GM23338 (cell line): ENCODE results near the gene STIM1. TPM values are rescaled to one million over a fixed set of nuclear protein-coding genes. Genes with fewer than 3 reads are reported as not detected.

Source experiments
- ATAC-seq: fragments of 200-7000 bp; cut with Tn5 transposase; 3 replicates; pipeline ENCODE4 v1.9.1; 2020
- DNase-seq: peaks from one replicate; pipeline ENCODE4 v3.0.0-alpha.2; 2015; ENCODE audit warnings: low spot score
- H2AFZ ChIP-seq: fragments of 200-600 bp; sonication (generic); 2 replicates; pipeline ENCODE4 v1.8.0; 2016; ENCODE audit warnings: antibody characterized with exemption, mild to moderate bottlenecking, moderate library complexity
- H3F3A ChIP-seq: fragments of 200-600 bp; sonication (generic); replicated peaks from 2 replicates; pipeline ENCODE4 v1.8.0; 2017; ENCODE audit warnings: antibody characterized with exemption, mixed run types, low read depth
- H3K27ac ChIP-seq: fragments of 200-600 bp; sonication (generic); 2 replicates; pipeline ENCODE4 v1.6.1; 2016; ENCODE audit warnings: low read depth
- H3K27me3 ChIP-seq: fragments of 200-600 bp; sonication (generic); 2 replicates; pipeline ENCODE4 v1.8.0; 2016; ENCODE audit warnings: mild to moderate bottlenecking, mixed run types, moderate library complexity; ENCODE audit not compliant: insufficient read depth
- H3K36me3 ChIP-seq: fragments of 200-600 bp; sonication (generic); 2 replicates; pipeline ENCODE4 v1.8.0; 2016; ENCODE audit warnings: mild to moderate bottlenecking; ENCODE audit not compliant: insufficient read depth
- H3K4me1 ChIP-seq: fragments of 200-600 bp; sonication (generic); 2 replicates; pipeline ENCODE4 v1.8.0; 2016; ENCODE audit warnings: mild to moderate bottlenecking, moderate library complexity; ENCODE audit not compliant: insufficient read depth
- H3K4me2 ChIP-seq: fragments of 200-600 bp; sonication (generic); 2 replicates; pipeline ENCODE4 v1.7.1; 2017; ENCODE audit warnings: mixed run types
- H3K4me3 ChIP-seq: fragments of 200-600 bp; sonication (generic); 2 replicates; pipeline ENCODE4 v1.6.1; 2016; ENCODE audit warnings: mixed run types
- H3K79me2 ChIP-seq: fragments of 200-600 bp; sonication (generic); replicated peaks from 2 replicates; pipeline ENCODE4 v1.8.0; 2017; ENCODE audit warnings: mild to moderate bottlenecking; ENCODE audit not compliant: insufficient read depth
- H3K9me2 ChIP-seq: fragments of 200-600 bp; sonication (generic); 2 replicates; pipeline ENCODE4 v1.8.0; 2017; ENCODE audit not compliant: insufficient read depth
- H4K20me1 ChIP-seq: fragments of 200-600 bp; sonication (generic); replicated peaks from 2 replicates; pipeline ENCODE4 v1.8.0; 2017; ENCODE audit warnings: mild to moderate bottlenecking; ENCODE audit not compliant: insufficient read depth
- H3K27ac Mint-ChIP-seq: 2 replicates; pipeline ENCODE4 v1.8.0; 2020; ENCODE audit warnings: inconsistent platforms, mild to moderate bottlenecking, moderate library complexity, mixed read lengths
- H3K27me3 Mint-ChIP-seq: 3 replicates; pipeline ENCODE4 v1.8.0; 2022; ENCODE audit warnings: low read depth, mild to moderate bottlenecking, moderate library complexity, mixed read lengths, inconsistent platforms; ENCODE audit not compliant: insufficient read depth, poor library complexity
- H3K36me3 Mint-ChIP-seq: 3 replicates; pipeline ENCODE4 v1.8.0; 2021; ENCODE audit warnings: low read depth, mild to moderate bottlenecking, inconsistent platforms, moderate library complexity, mixed read lengths
- H3K4me1 Mint-ChIP-seq: 3 replicates; pipeline ENCODE4 v1.8.0; 2020; ENCODE audit warnings: mild to moderate bottlenecking, inconsistent platforms, mixed read lengths
- H3K4me3 Mint-ChIP-seq: 3 replicates; pipeline ENCODE4 v1.8.0; 2021; ENCODE audit warnings: moderate library complexity, mild to moderate bottlenecking, inconsistent platforms, mixed read lengths
- H3K9me3 Mint-ChIP-seq: 3 replicates; pipeline ENCODE4 v1.8.0; 2020; ENCODE audit warnings: moderate library complexity, mild to moderate bottlenecking, inconsistent platforms, mixed read lengths
- CREB1 ChIP-seq: fragments of 250-450 bp; sonication (Bioruptor Pico); IDR thresholded peaks from 2 replicates; pipeline ENCODE4 v1.5.0; 2020; ENCODE audit warnings: low read depth, mild to moderate bottlenecking, moderate library complexity
- EZH2 ChIP-seq: fragments of 200-600 bp; sonication (generic); IDR thresholded peaks from one replicate; pipeline ENCODE4 v1.8.0; 2017; ENCODE audit warnings: antibody characterized with exemption, mild to moderate bottlenecking, low read depth; ENCODE audit not compliant: unreplicated experiment
- EZH2phosphoT487 ChIP-seq: fragments of 200-600 bp; sonication (generic); IDR thresholded peaks from one replicate; pipeline ENCODE4 v1.8.1; 2018; ENCODE audit warnings: antibody characterized with exemption; ENCODE audit not compliant: unreplicated experiment
- JUNB ChIP-seq: IDR thresholded peaks from one replicate; pipeline ENCODE4 v1.6.1; 2016; ENCODE audit warnings: antibody characterized with exemption; ENCODE audit not compliant: unreplicated experiment
- NANOG ChIP-seq: IDR thresholded peaks from 2 replicates; pipeline ENCODE4 v1.6.1; 2016; ENCODE audit warnings: antibody characterized with exemption, borderline replicate concordance
- POLR2AphosphoS5 ChIP-seq: IDR thresholded peaks from 2 replicates; pipeline ENCODE4 v1.6.1; 2016; ENCODE audit warnings: antibody characterized with exemption, low read depth
- STAT1 ChIP-seq: IDR thresholded peaks from one replicate; pipeline ENCODE4 v1.6.1; 2016; ENCODE audit warnings: antibody characterized with exemption; ENCODE audit not compliant: unreplicated experiment
- ZNF114 ChIP-seq: fragments of 250-450 bp; sonication (Bioruptor Pico); IDR thresholded peaks from 2 replicates; pipeline ENCODE4 v1.5.0; 2020; ENCODE audit warnings: mild to moderate bottlenecking, moderate library complexity
- ZNF331 ChIP-seq: fragments of 250-450 bp; sonication (Bioruptor Pico); IDR thresholded peaks from 2 replicates; pipeline ENCODE4 v1.5.0; 2020; ENCODE audit warnings: low read depth, mild to moderate bottlenecking, moderate library complexity
- polyA plus RNA-seq: library from polyadenylated mRNA; unstranded; fragments of >200 nt; fragmentation: Nextera tagmentation; extraction: Ambion mirVana; gene quantifications from 2 replicates; pipeline ENCODE4 v1.2.1, GENCODE V29; 2016
- total RNA-seq: library from RNA; depleted of rRNA; stranded (reverse); fragments of >200 nt; shearing (Covaris generic); gene quantifications from 2 replicates; pipeline ENCODE4 v1.2.3, GENCODE V29; 2014
- TF ChIP-seq, protein P1 (sequence below), 2 experiments: fragments of 200-600 bp in 1 of 2; sonication (generic) in 1 of 2; conservative IDR thresholded peaks; 2 replicates each; pipeline versions ENCODE4 v1.5.1 to v1.6.1; 2016 to 2017; ENCODE audit warnings: antibody characterized with exemption in 2 of 2, low read depth in 2 of 2, mild to moderate bottlenecking in 2 of 2, moderate library complexity in 1 of 2
- TF ChIP-seq, protein P2 (sequence below): fragments of 250-450 bp; sonication (Bioruptor Pico); IDR thresholded peaks from 2 replicates; pipeline ENCODE4 v1.5.0; 2020; ENCODE audit warnings: mild to moderate bottlenecking, moderate library complexity
- TF ChIP-seq, protein P3 (sequence below): IDR thresholded peaks from 2 replicates; pipeline ENCODE4 v1.6.1; 2016; ENCODE audit warnings: antibody characterized with exemption

The STIM1 gene
- total and polyA plus RNA-seq, 2 experiments from 2014 or later = 3.5 to 14.0 TPM

DNA sequence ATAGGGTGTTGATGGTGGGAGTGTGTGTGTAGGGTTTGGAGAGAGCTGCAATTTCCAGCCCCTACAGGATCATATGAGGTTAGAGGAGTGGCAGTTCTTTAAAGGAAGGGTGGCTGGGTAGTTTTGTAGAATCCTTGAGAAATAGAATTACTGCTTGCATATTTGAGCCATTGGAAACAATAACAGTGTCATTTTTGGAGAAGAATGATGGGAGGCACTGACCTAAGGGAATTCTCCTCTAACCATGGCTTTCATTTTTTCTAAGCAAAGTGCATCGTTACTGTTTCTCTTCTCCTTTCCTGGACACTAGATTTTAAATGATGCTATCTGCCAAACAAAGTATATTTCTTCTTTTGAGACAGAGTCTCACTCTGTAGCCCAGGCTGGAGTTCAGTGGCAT is 172.3 kb downstream of the STIM1 start (continued):
- TF ChIP-seq, protein P1, sequence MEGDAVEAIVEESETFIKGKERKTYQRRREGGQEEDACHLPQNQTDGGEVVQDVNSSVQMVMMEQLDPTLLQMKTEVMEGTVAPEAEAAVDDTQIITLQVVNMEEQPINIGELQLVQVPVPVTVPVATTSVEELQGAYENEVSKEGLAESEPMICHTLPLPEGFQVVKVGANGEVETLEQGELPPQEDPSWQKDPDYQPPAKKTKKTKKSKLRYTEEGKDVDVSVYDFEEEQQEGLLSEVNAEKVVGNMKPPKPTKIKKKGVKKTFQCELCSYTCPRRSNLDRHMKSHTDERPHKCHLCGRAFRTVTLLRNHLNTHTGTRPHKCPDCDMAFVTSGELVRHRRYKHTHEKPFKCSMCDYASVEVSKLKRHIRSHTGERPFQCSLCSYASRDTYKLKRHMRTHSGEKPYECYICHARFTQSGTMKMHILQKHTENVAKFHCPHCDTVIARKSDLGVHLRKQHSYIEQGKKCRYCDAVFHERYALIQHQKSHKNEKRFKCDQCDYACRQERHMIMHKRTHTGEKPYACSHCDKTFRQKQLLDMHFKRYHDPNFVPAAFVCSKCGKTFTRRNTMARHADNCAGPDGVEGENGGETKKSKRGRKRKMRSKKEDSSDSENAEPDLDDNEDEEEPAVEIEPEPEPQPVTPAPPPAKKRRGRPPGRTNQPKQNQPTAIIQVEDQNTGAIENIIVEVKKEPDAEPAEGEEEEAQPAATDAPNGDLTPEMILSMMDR (conservative IDR thresholded peaks at IDR 0.05; ENCODE audit: low read depth in 2 of 2) = no peak
- TF ChIP-seq POLR2AphosphoS5 = no peak
- no peak for TF ChIP-seq ZNF331 (CRISPR knock-in tag)
- no peak for TF ChIP-seq ZNF114

DNA sequence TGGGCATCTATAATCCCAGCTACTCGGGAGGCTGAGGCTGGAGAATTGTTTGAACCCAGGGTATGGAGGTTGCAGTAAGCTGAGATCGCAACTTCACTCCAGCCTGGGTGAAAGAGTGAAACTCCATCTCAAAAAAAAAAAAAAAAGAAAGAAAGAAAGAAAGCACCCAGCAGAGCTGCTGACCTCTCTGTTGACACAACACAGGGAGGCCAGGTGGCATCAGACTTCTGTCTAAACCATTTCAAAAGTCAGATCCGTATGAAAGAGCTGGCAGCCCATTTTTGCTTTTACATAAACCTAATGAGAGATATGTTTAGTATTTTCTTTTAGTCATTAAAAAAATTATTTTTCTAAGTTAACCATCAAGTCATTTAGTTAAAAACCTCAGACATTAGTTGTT is 174.7 kb downstream of the STIM1 start:
- ATAC-seq (no peak), DNase-seq (no peak)
- no peaks in the 10 kb centered on the region for H3K79me2 ChIP-seq
- Mint-ChIP-seq H3K4me1 (no peaks in the 10 kb centered on the region), H3K36me3 (peaks cover 11% of the 10 kb centered on the region; the same call in 2 of the 3 replicates), H3K27ac (no peak overlapping the region), H3K4me3 (no peak overlapping the region), H3K27me3 (peaks cover 2% of the 10 kb centered on the region), H3K9me3 (peaks cover 29% of the 10 kb centered on the region)
- H3K4me3 ChIP-seq = no peak overlapping the region
- no peaks in the 10 kb centered on the region for H4K20me1 ChIP-seq
- H2AFZ ChIP-seq = no peak overlapping the region
- peaks cover under 1% of the 10 kb centered on the region; the same call in 1 of the 2 replicates for H3K9me2 ChIP-seq
- no peaks in the 10 kb centered on the region for H3K36me3 ChIP-seq
- no peaks in the 10 kb centered on the region for H3F3A ChIP-seq
- no peaks in the 10 kb centered on the region for H3K27me3 ChIP-seq
- H3K27ac ChIP-seq = no peak overlapping the region
- no peaks in the 10 kb centered on the region for H3K4me1 ChIP-seq
- H3K4me2 ChIP-seq = no peak overlapping the region
- TF ChIP-seq, protein P2, sequence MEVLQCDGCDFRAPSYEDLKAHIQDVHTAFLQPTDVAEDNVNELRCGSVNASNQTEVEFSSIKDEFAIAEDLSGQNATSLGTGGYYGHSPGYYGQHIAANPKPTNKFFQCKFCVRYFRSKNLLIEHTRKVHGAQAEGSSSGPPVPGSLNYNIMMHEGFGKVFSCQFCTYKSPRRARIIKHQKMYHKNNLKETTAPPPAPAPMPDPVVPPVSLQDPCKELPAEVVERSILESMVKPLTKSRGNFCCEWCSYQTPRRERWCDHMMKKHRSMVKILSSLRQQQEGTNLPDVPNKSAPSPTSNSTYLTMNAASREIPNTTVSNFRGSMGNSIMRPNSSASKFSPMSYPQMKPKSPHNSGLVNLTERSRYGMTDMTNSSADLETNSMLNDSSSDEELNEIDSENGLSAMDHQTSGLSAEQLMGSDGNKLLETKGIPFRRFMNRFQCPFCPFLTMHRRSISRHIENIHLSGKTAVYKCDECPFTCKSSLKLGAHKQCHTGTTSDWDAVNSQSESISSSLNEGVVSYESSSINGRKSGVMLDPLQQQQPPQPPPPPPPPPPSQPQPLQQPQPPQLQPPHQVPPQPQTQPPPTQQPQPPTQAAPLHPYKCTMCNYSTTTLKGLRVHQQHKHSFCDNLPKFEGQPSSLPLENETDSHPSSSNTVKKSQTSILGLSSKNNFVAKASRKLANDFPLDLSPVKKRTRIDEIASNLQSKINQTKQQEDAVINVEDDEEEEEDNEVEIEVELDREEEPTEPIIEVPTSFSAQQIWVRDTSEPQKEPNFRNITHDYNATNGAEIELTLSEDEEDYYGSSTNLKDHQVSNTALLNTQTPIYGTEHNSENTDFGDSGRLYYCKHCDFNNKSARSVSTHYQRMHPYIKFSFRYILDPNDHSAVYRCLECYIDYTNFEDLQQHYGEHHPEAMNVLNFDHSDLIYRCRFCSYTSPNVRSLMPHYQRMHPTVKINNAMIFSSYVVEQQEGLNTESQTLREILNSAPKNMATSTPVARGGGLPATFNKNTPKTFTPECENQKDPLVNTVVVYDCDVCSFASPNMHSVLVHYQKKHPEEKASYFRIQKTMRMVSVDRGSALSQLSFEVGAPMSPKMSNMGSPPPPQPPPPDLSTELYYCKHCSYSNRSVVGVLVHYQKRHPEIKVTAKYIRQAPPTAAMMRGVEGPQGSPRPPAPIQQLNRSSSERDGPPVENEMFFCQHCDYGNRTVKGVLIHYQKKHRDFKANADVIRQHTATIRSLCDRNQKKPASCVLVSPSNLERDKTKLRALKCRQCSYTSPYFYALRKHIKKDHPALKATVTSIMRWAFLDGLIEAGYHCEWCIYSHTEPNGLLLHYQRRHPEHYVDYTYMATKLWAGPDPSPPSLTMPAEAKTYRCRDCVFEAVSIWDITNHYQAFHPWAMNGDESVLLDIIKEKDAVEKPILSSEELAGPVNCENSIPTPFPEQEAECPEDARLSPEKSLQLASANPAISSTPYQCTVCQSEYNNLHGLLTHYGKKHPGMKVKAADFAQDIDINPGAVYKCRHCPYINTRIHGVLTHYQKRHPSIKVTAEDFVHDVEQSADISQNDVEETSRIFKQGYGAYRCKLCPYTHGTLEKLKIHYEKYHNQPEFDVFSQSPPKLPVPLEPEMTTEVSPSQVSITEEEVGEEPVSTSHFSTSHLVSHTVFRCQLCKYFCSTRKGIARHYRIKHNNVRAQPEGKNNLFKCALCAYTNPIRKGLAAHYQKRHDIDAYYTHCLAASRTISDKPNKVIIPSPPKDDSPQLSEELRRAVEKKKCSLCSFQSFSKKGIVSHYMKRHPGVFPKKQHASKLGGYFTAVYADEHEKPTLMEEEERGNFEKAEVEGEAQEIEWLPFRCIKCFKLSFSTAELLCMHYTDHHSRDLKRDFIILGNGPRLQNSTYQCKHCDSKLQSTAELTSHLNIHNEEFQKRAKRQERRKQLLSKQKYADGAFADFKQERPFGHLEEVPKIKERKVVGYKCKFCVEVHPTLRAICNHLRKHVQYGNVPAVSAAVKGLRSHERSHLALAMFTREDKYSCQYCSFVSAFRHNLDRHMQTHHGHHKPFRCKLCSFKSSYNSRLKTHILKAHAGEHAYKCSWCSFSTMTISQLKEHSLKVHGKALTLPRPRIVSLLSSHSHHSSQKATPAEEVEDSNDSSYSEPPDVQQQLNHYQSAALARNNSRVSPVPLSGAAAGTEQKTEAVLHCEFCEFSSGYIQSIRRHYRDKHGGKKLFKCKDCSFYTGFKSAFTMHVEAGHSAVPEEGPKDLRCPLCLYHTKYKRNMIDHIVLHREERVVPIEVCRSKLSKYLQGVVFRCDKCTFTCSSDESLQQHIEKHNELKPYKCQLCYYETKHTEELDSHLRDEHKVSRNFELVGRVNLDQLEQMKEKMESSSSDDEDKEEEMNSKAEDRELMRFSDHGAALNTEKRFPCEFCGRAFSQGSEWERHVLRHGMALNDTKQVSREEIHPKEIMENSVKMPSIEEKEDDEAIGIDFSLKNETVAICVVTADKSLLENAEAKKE (CRISPR knock-in tag) = no peak
- TF ChIP-seq, protein P1 (conservative IDR thresholded peaks at IDR 0.05; ENCODE audit: low read depth in 2 of 2) = no peak
- no peak for TF ChIP-seq NANOG
- TF ChIP-seq ZNF114 = no peak
- TF ChIP-seq STAT1 = no peak
- TF ChIP-seq ZNF331 (CRISPR knock-in tag) = no peak
- no peak for TF ChIP-seq EZH2phosphoT487
- TF ChIP-seq, protein P3, sequence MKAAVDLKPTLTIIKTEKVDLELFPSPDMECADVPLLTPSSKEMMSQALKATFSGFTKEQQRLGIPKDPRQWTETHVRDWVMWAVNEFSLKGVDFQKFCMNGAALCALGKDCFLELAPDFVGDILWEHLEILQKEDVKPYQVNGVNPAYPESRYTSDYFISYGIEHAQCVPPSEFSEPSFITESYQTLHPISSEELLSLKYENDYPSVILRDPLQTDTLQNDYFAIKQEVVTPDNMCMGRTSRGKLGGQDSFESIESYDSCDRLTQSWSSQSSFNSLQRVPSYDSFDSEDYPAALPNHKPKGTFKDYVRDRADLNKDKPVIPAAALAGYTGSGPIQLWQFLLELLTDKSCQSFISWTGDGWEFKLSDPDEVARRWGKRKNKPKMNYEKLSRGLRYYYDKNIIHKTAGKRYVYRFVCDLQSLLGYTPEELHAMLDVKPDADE = no peak
- no peak for TF ChIP-seq POLR2AphosphoS5
- TF ChIP-seq CREB1 = no peak
- no peak for TF ChIP-seq EZH2
- TF ChIP-seq JUNB = no peak
